HG03066 (cell line): ENCODE results near the gene CDX2.
A peak's percentile ranks its signal among the peaks of the same experiment; 100 is the strongest.

Experiments used
- ATAC-seq: cut with Tn5 transposase; IDR thresholded peaks from one replicate; pipeline ENCODE4 v1.9.1; 2021; ENCODE audit warnings: low read depth; ENCODE audit not compliant: unreplicated experiment

CDX2 gene

GRCh38 chr13:27933118-27933517 lies 36.0 kb downstream of the CDX2 start:
- no peak for ATAC-seq

DNA sequence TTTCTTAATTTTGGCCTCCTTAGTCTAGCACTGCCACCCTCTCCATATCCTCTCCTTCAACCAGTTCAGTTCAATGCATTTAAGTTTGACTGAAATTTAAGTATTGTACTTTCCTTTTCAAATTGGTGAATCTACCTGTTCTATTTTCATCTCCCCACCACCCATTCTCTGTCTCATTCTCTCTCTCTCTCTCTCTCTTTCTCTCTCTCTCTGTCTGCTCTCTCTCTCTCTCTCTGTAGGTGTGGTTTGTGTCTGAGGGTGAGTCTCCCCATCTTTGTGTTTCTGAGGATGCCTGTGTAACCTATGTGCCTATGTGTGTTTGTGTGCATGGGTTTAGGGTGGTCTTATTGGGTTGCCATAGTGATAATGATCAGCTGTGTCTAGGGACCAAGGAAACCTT lies 39.2 kb downstream of the CDX2 start:
- ATAC-seq, result no peak

DNA sequence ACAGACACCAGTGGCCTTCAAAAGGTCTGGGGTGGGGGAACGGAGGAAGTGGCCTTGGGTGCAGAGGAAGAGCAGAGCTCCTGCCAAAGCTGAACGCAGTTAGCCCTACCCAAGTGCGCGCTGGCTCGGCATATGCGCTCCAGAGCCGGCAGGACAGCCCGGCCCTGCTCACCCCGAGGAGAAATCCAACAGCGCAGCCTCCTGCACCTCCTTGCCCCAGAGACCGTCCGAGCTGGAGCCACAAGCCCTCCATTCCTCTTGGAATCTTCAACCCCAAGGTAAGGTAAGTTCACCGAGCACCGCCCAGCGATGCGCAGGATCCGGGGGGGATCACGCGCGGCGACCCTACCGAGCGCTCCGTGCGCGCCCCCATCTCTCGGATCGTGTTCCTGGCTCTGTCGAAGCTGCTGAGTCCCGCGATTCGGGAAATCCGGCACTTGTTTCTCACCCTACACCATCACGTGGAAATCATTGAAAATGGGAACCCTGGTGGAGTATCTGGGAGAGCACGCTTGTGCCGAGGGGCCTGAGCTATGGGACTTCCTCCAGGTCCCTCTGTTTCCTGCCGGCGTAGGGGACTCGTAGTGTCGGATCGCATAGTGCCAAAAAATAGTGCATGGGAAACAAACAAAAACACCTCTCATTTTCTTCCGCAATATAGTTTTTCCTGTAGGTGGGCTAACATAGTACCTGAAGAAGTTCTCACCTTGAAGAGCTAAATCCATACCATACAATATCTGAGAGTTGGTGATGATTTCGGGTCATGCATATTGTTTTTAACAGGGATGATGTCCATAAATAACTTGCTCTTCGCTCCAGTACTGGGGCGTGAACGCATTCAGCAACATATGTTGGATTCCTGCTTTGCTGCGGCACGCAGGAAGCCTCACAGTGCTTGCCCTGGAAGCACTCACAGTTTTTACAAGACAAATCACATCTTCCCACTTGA lies 40.0 kb downstream of the CDX2 start:
- ATAC-seq, result no peak

DNA sequence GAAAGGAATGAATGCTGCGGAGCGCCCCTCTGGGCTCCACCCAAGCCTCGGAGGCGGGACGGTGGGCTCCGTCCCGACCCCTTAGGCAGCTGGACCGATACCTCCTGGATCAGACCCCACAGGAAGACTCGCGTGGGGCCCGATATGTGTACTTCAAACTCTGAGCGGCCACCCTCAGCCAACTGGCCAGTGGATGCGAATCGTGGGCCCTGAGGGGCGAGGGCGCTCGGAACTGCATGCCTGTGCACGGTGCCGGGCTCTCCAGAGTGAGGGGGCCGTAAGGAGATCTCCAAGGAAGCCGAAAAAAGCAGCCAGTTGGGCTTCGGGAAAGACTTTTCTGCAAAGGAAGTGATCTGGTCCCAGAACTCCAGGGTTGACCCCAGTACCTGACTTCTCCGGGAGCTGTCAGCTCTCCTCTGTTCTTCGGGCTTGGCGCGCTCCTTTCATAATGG lies 40.7 kb downstream of the CDX2 start:
- no peak for ATAC-seq

- ATAC-seq, result no peak
These were observed 41.4 kb downstream of the CDX2 start for GRCh38 chr13:27927444-27928352.

- ATAC-seq, result no peak
These were observed 42.3 kb downstream of the CDX2 start for GRCh38 chr13:27926644-27927434.

GRCh38 chr13:27925220-27925991 lies 43.7 kb downstream of the CDX2 start:
- ATAC-seq, result no peak

- no peak for ATAC-seq
These were observed 44.5 kb downstream of the CDX2 start for GRCh38 chr13:27924529-27925141.

DNA sequence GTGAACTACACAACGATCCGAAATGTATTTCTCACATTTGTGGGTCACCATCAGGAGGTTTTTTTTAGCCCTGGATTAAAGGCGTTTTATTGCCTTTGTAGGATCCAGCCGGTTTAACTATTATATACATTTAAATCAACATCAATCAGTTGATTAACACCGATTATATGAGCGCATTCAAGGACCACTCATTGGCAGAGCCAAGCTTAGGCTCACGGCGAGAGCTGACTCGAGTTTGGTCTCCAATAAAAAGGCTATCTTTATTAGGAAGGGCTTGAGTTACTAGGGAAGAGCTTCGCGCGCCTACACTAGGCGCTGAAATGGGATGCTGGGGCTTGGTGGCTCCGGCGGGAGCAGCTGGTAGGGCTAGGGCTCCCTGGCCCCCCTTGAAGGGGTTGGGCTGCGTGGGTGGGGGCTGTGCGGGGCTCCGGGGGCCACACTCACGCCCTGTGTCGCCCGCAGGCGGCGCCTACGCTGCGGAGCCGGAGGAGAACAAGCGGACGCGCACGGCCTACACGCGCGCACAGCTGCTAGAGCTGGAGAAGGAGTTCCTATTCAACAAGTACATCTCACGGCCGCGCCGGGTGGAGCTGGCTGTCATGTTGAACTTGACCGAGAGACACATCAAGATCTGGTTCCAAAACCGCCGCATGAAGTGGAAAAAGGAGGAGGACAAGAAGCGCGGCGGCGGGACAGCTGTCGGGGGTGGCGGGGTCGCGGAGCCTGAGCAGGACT lies 45.2 kb downstream of the CDX2 start:
- ATAC-seq, result no peak

GRCh38 chr13:27922883-27923612 lies 46.1 kb downstream of the CDX2 start:
- no peak for ATAC-seq

DNA sequence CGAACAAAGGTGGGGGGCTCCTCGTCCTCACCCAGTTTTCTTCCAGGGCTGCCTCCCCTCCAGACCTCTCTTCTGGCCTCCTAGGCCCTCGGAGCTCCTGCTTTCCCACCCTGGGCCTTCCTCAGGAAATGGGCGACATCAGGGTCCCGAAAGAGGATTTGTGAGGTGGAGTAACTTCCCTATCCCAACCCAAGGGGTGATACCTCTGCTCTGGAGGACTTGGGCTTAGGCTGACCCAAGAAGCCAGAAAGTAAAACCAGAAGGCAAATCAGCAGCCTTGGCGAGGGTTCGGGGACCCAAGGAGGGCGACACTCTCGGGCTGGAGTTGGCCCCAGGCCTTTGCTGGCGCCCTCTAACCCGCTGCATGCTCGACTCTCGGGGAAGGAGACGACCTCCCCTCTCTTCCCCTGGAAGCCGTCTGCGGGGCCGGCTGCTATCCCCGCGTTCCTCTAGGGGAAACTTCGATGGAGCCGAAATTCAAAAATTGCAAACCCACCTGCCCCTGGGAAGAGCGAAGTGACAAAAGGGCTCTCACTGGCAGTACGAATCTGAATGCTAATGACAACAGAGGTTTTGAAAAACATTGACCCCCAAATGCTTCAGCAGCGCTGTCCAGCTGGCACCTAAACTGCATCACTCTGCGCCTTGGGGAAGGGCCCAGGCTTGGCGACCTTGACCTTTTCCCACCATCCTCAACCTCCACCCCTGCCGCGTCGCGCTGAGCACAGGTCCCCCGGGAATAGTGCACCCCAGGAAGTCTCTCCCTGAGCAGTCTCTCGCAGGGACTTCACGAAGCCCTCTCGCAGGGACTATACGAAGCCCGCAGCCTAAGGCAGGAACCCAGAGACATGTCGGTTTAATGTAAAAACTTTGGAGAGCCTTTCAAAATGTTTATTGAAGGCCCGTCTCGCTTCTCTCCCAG lies 46.9 kb downstream of the CDX2 start:
- no peak for ATAC-seq

DNA sequence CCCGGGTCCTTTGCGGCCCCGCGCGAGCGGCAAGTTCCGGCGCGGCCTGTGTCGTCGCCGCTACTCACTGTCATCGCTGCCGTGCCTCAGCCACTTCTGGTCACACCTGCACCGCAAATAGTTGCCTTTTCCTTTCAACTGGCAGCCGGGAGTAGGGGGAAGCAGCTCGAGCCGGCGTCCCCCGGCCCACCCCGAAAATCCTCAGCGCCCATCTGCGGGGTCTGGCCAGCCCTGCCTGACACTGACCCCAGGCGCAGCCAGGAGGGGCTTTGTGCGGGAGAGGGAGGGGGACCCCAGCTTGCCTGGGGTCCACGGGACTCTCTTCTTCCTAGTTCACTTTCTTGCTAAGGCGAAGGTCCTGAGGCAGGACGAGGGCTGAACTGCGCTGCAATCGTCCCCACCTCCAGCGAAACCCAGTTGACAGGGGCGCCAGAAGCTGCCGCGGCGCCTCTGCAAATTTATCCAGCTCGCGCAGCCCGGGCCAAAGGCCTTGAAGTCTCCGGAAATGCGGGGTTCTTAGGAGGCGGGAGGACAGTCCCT lies 47.6 kb downstream of the CDX2 start:
- ATAC-seq, result no peak

- no peak for ATAC-seq
These were observed 48.3 kb downstream of the CDX2 start for GRCh38 chr13:27920677-27921420.

DNA sequence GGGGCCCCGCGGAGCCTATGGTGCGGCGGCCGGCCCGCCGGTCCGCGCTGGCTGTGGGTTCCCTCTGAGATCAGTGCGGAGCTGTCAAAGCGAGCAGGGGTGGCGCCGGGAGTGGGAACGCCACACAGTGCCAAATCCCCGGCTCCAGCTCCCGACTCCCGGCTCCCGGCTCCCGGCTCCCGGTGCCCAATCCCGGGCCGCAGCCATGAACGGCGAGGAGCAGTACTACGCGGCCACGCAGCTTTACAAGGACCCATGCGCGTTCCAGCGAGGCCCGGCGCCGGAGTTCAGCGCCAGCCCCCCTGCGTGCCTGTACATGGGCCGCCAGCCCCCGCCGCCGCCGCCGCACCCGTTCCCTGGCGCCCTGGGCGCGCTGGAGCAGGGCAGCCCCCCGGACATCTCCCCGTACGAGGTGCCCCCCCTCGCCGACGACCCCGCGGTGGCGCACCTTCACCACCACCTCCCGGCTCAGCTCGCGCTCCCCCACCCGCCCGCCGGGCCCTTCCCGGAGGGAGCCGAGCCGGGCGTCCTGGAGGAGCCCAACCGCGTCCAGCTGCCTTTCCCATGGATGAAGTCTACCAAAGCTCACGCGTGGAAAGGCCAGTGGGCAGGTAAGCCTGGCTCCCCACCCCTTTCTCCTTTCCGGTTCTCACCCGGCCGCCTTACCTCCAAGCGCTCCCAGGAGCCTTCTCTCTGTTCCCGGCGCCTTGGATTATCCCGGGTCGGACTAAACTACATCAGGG lies 49.0 kb downstream of the CDX2 start, which contains the start of gene PDX1:
PDX1 (plus strand) TSS at position 67 of the 743 bp plus-strand sequence; CDS start at position 206, 139 bp downstream.
- peak; percentile 60 for ATAC-seq

GRCh38 chr13:27919659-27919933 lies 49.5 kb downstream of the CDX2 start:
- ATAC-seq, result no peak
